Dermis blood vessel endothelial cell (primary cell): ENCODE results near the gene C12orf57. TPM values are rescaled to one million over a fixed set of nuclear protein-coding genes. Genes with fewer than 3 reads are reported as not detected.

ENCODE experiments used
- DNase-seq: peaks from one replicate; pipeline ENCODE4 v3.0.0; 2010
- total RNA-seq: library from RNA; depleted of rRNA; stranded (reverse); fragments of >200 nt; gene quantifications from 2 replicates; pipeline ENCODE4 v1.2.3, GENCODE V29; 2014

The C12orf57 gene
- total RNA-seq, 1 donor from 2014 or later = 177 TPM

DNA sequence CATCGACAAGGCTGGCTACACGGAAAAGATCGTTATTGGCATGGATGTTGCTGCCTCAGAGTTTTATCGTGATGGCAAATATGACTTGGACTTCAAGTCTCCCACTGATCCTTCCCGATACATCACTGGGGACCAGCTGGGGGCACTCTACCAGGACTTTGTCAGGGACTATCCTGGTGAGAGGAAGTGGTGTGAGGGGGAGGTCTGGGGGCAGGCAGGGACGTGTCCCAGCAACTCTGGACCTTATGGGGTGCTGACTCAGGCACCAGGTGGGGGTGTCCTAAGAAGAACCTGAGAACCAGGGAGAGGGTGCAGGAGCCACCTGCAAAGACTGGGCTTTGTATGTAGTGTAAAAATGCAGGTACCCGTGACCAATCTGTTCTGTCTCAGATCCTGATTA is 24.2 kb upstream of the C12orf57 start:
- DNase-seq = no peak

GRCh38 chr12:6921539-6921938 is 22.3 kb upstream of the C12orf57 start:
- DNase-seq = no peak

GRCh38 chr12:6921996-6922946 is 21.6 kb upstream of the C12orf57 start:
- no peak for DNase-seq

DNA sequence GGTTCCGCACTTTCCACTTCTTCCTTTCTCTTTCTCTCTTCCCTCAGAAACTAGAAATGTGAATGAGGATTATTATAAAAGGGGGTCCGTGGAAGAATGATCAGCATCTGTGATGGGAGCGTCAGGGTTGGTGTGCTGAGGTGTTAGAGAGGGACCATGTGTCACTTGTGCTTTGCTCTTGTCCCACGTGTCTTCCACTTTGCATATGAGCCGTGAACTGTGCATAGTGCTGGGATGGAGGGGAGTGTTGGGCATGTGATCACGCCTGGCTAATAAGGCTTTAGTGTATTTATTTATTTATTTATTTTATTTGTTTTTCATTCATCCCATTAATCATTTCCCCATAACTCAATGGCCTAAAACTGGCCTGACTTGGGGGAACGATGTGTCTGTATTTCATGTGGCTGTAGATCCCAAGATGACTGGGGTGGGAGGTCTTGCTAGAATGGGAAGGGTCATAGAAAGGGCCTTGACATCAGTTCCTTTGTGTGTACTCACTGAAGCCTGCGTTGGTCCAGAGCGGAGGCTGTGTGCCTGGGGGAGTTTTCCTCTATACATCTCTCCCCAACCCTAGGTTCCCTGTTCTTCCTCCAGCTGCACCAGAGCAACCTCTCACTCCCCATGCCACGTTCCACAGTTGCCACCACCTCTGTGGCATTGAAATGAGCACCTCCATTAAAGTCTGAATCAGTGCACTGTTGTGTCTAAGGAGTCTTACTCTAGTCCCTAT is 20.7 kb upstream of the C12orf57 start:
- no peak for DNase-seq

DNA sequence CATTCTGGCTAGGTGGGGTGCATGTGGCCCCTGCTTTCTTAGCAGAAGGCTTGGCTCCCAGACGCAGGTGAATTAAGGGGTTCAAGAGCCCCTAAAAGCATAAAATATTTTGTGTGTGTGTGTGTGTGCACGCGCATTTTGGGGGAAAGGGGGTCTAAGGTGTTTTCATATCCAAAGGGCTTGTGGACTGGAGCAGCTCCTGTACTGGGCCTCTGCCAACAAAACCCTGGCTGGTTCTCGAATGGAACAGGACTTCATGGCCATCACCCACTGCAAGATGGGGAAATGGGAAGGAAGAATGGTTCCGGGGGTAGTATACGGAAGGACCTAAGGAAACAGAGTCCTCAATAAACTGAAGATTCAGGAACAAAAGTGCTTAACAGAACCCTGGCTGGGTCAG is 20.0 kb upstream of the C12orf57 start:
- no peak for DNase-seq

DNA sequence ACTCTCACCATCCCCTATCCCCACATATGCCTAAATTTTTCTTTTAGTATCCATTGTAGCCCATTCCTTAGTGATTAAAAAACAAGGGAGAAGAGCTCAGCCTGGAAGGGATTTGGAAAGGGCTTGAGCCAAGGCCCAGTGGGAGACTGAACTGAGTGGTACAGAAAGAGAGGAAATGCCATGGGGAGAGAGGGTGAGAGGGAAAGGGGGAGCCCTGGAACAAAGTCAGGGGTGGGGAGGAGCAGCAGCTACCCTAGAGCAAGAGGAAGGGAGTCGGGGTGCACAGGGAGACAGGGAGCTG is 18.6 kb upstream of the C12orf57 start:
- no peak for DNase-seq

DNA sequence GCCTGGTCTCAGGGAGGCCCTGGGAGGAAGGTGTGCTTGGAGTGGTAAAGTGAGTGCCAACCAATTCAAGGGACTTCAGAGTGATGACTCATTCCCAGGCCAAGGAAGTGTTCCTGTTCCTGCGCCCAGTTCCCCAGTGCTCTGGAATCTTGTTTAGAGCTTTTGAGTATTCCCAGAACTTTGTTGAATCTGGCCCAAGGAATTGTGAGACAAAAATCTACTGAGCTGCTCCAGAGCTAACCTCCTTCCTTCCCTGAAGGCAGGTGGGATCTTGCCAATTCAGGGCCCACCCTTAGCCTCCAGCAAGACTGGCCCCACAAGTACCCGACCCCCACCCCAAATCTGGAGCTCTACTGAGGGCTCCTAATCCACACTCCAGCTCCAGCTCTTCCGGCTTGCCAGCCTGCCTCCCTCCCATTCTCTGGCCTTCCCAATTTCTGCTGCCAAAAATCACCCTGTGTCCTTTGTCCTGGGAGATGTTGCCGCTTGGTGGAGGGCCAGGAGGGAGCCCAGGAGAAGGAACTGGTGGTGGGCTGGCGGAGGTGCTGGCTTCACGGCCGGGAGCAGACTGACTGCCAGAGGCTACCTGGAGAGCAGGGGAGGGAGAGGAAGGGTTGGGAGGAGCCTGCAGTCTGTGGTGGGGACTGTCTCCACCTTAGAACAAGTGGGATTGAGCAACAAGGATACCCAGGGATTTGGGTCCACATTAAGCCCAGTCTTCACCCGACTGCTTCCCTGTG is 18.1 kb upstream of the C12orf57 start:
- DNase-seq = peak; percentile 85

DNA sequence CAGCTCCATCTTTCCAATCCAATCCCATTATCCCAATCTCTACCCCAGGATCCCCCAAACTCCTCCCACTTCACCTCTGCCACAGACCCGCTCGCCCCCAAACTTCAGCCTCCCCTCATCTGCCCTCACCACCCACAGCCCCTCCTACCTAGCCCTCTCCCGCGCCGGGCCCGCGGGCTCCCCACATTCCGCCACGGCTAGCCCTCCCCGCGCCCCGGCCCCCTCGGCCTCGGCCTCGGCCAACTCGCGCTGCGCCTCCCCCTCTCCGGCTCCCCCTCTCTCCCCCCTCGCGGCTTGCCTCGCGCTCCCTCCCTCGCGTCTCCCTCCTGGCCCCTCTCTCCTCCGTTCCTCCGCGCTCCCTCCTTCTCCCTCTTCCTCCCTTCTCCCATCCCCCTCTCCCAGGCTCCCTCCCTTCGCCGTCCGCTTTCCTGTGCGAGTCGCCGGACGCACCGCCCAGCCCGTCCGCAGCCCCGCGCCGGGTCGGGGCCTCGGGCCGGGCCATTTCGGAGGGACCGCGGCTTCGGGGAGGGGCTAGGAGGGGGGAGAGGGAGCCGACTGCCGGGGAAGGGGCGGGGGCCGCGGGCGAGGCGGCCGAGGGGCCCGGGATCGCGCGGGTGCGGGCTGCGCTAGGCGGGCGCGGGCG is 16.3 kb upstream of the C12orf57 start, which contains the start of gene ATN1:
Gene ATN1, plus strand, starts transcription at position 581 of the 643 bp plus-strand sequence. CDS start 6,043 bp downstream, outside the sequence.
- DNase-seq = peak; percentile 66

DNA sequence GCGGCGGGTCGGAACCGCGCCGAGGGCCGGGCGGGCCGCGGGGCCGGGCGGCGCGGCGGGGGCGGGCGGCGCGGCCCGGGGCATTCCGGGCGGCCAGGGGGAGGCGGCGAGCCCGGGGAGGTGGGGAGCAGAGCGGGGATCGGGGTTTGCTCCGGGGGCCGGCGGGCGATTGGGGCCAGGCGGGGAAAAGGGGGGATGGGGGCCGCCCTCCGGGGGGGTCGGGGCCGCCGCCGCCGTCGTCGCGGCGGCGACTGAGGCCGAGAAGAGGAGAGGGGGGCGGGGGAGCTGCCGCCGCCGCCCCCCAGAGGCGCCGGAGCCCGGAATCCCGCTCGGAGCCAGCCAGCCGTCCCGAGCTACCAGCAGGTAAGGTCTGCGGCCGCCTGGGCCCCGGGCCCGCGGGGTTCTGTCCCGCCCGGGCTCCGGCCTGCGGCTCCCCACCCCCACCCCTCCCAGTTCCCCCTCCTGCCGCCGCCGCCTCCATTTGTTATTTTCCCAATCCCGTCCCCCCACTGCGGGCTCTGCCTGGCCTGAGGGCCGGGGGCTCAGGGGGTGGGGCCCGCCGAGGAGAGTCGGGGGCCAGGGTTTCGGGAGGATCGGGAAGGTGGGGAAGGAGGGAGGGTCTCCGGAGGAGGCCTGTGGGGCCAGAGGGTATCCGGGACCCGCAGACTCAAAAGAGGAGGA is 15.7 kb upstream of the C12orf57 start:
- no peak for DNase-seq

DNA sequence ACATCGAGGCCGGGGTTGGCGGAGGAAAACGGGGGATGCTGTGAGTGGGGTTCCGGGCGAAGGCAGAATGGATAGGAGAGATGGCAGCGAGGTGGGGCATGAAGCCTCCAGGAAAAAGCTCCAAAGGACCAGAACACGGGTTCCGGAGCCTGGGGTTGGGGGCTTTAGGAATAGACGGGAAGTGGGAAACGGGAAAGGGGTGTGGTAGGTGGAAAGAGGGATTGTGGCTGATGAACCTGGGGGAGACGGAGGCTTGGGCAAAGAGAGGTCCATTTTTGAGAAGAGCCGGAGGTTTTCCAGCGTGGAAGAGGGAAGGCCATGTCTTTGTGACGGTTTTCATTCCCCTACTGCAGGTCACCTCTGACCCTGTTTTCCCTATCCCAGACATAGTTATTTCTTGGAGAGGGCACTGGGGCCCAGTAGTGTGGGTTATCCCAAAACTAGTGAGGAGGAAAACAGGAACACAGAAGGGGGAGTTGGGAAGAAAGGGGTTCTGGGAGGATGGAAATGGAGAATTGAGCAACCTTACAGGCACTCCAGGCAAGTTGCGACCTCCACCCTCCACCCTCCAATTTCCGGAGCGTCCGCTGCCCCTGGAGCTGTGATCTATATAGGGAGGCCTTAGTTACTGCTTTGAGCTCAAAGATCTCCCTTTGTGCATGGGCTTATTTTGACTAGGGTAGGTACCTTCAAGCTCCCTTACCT is 15.0 kb upstream of the C12orf57 start:
- DNase-seq = no peak

- no peak for DNase-seq
Measured at GRCh38 chr12:6929466-6930452, 14.1 kb upstream of the C12orf57 start.

DNA sequence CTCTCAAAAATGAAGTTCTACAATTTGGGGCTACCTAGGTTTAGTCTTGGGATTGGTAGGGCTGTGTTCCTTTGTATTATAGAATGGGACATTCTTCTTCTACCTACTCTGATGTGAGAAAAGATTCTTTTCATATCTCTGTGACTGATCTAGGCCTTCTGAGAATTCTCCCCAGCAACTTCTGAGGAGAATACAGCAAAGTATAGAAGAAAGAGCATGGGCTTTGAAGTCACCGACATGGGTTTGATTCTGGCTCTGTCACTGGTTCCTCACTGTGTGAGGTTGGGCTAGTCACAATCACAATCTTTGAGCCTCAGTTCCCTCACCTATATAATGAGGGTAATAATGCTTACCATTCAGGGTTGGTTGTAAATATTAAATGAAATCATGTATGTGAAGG is 11.1 kb upstream of the C12orf57 start:
- no peak for DNase-seq

DNA sequence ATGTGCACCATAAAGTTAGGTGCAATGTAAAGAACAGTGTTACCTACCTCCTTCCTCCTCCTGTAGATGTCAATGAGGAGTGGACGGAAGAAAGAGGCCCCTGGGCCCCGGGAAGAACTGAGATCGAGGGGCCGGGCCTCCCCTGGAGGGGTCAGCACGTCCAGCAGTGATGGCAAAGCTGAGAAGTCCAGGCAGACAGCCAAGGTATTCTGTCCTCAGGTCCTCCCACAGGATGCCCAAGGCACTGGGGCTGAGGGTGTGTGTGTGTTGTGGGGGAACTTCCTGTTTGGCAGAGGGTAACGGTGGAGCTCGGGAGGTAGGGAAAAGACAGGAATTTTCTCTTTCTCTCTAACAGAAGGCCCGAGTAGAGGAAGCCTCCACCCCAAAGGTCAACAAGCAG is 9.7 kb upstream of the C12orf57 start:
- peak; percentile 76 for DNase-seq

DNA sequence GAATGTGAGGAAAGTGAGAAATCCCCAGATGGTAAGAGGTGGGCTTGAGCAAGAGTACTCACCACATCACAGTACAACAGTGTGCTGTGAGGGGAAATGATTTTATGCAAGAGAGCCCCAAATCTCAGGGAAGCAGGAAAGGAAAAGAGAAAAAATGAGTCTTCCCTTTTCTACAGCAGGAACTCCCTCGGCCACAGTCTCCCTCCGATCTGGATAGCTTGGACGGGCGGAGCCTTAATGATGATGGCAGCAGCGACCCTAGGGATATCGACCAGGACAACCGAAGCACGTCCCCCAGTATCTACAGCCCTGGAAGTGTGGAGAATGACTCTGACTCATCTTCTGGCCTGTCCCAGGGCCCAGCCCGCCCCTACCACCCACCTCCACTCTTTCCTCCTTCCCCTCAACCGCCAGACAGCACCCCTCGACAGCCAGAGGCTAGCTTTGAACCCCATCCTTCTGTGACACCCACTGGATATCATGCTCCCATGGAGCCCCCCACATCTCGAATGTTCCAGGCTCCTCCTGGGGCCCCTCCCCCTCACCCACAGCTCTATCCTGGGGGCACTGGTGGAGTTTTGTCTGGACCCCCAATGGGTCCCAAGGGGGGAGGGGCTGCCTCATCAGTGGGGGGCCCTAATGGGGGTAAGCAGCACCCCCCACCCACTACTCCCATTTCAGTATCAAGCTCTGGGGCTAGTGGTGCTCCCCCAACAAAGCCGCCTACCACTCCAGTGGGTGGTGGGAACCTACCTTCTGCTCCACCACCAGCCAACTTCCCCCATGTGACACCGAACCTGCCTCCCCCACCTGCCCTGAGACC is 8.2 kb upstream of the C12orf57 start:
- no peak for DNase-seq

DNA sequence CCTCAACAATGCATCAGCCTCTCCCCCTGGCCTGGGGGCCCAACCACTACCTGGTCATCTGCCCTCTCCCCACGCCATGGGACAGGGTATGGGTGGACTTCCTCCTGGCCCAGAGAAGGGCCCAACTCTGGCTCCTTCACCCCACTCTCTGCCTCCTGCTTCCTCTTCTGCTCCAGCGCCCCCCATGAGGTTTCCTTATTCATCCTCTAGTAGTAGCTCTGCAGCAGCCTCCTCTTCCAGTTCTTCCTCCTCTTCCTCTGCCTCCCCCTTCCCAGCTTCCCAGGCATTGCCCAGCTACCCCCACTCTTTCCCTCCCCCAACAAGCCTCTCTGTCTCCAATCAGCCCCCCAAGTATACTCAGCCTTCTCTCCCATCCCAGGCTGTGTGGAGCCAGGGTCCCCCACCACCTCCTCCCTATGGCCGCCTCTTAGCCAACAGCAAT is 7.6 kb upstream of the C12orf57 start:
- DNase-seq = no peak

GRCh38 chr12:6936636-6937480 is 7.0 kb upstream of the C12orf57 start:
- no peak for DNase-seq

GRCh38 chr12:6937481-6938352 is 6.1 kb upstream of the C12orf57 start:
- peak; percentile 97 for DNase-seq
